ENCODE results near the gene NBAS.

- TF ChIP-seq POLR2A (IDR thresholded peaks at IDR 0.05; ENCODE audit: low read depth, low read length) (no peak), TAF1 (IDR thresholded peaks at IDR 0.05; ENCODE audit: borderline replicate concordance, low read depth, low read length) (no peak), POLR2AphosphoS5 (IDR thresholded peaks at IDR 0.05; ENCODE audit: low read depth, low read length) (no peak)
Observed at GRCh38 chr2:15178946-15179345, 382.2 kb downstream of the NBAS start.

All from GM12892 (cell line).